Renal cortical epithelial cell (primary cell): ENCODE data around the gene FFAR1. TPM values are rescaled to one million over a fixed set of nuclear protein-coding genes. Genes with fewer than 3 reads are reported as not detected.
"Not testable (repeated sequence)": the region's sequence is repeated elsewhere in the genome, so short reads cannot be mapped to it uniquely, and the experiment has no call there.

ENCODE experiments used
- DNase-seq: peaks from one replicate; pipeline ENCODE4 v3.0.0-alpha.2; 2011; ENCODE audit warnings: low read depth
- total RNA-seq: library from RNA; depleted of rRNA; stranded (reverse); fragments of >200 nt; gene quantifications from 2 replicates; pipeline ENCODE4 v1.2.3, GENCODE V29; 2014

FFAR1 gene
- total RNA-seq, 1 donor from 2014 or later = not detected

DNA sequence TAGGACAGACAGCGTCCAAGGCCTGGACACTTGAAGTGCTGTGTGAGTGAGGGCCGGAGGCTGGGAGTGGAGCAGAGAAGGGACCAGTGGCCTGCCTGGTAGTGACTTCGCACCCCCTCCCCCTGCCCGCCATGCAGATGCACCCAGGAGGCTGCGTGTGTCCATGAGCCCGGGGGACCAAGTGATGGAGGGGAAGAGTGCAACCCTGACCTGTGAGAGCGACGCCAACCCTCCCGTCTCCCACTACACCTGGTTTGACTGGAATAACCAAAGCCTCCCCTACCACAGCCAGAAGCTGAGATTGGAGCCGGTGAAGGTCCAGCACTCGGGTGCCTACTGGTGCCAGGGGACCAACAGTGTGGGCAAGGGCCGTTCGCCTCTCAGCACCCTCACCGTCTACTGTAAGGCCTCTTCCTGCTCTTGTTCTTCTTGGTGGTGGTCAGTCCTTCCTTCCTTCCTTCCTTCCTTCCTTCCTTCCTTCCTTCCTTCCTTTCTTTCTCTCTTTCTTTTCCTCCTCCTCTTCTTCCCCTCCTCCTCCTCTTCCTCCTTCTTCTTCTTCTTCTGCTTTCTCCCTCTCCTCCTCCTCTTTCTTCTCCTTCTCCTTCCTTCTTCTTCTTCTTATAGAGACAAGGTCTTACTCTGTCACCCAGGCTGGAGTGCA is 6.0 kb upstream of the FFAR1 start:
- no peak for DNase-seq

DNA sequence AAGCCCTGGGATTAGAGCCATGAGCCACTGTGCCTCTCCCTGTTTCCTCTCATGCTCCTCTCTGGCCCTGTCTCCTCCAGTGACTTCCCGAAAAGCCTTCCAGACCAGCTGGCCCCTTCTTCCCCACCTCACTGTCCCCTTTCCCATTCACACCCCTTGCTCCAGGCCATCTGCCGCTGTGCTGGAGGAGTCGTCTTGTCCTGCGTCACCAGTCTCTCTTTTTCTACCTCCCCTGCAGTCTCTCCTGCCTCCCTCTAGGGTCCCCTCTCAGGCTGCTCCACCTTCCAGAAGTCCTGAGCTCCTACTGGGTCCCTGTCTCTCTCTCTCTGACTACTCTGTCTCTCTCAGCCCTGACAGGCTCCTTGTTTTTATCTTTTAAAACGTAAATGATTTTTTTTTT is 5.3 kb upstream of the FFAR1 start:
- no peak for DNase-seq

DNA sequence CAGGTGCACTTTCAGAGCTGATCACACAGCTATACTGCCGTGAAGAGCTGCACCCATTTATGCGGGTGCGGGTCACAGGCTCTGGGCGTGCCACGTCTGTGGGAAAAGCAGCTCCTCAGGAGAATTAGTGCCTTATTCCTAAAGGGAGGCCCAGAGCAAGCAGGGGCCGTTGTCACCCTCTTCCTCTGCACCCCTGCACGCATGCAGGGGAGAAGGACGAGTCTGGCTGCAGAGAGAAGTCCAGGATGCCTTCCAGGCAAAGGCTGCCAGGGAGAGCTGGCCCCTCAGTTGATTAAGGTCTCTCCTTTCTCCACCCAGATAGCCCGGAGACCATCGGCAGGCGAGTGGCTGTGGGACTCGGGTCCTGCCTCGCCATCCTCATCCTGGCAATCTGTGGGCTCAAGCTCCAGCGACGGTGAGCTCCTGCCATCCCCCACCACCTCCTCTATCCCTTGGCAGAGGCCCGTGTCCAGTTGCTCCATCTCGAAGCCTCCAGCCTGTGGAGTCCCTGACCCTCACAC is 3.1 kb upstream of the FFAR1 start:
- no peak for DNase-seq

DNA sequence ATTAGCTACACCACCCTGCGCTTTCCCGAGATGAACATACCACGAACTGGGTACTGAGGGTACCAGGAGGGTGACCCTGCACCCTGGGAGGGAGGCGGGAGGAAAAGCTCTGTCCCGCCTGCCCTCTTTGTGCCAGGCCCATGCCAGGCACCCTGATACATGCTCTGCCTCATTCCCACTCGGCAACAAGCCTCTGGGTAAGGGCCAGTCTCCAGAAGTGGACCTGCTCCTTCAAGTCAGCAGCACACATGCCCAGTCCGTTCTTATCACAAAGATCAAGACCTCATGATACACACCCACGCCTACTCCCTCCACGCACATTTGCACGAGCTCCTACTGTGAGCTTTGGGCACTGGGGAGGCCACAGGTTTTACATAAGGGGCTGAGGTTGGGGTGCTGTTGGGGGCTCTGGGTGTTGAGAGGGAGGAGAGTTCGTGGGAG is 2.0 kb upstream of the FFAR1 start:
- DNase-seq = no peak

DNA sequence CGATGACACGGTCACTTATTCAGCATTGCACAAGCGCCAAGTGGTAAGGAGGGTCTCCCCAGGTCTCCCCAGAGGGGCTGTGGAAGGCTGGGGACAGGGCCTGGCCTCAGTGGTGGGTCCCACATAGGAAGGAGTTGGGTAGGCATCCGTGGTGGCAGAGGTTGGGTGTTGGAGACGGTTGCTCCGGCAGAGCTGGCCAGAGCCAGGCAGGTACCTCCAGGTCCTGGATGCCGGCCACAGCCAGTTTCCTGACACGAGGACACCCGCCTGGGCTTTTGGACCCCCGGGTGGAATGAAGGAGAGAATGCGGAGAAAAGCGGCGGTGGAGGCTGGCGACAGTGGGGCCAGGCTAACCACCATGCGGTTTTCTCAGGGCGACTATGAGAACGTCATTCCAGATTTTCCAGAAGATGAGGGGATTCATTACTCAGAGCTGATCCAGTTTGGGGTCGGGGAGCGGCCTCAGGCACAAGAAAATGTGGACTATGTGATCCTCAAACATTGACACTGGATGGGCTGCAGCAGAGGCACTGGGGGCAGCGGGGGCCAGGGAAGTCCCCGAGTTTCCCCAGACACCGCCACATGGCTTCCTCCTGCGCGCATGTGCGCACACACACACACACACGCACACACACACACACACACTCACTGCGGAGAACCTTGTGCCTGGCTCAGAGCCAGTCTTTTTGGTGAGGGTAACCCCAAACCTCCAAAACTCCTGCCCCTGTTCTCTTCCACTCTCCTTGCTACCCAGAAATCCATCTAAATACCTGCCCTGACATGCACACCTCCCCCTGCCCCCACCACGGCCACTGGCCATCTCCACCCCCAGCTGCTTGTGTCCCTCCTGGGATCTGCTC is 1.3 kb upstream of the FFAR1 start:
- no peak for DNase-seq

DNA sequence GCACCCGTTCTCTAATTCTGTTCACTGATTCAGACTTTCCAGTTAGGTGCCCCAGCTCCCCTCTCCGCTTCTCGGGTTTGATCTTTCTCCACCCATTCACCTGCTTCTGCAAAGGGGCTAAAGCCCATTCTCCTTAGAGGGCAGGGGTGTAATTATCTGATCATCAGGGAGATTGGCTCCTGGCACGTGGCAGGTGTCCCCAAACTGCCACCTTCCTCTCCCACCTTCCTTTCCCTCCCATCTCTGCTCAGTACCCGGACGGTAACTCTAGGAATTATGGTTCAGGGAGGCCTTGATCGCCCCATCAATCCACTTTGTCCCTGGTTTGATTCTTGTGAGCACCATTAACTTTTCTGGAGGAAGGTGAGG is 212 bp downstream of the FFAR1 start:
- no peak for DNase-seq

DNA sequence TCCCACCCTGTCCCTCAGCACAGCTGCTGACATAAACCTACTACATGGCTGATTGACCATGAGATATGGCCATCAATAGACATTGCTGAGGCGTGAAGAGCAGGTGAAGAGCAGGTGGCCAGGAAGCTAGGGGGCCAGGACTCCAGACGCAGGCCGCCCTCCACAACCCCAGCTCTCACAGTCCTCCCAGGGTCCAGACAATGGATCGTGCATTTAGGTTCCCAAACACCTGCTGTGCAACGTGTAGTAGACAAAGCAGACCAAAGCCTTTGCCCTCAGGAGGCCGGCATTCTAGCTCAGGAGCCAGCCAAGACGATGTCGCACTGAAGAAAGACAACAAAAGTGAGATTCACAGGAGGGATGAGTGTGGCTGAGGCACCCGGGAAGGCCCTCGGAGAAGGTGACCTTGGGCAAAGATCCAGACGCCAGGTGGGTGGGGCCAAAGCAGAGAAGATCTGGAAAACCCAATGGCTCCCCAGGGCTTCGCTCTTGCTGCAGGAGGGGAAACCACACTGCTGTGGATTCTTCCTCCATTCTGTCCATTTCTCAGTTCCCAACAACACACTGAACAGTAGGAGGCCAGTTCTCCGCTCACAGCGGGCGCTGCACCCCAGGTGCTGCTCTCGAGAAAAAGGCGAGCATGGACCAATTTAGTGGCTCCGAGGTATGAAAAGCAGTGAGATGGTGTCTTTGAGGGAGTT is 1.4 kb downstream of the FFAR1 start:
- no peak for DNase-seq

DNA sequence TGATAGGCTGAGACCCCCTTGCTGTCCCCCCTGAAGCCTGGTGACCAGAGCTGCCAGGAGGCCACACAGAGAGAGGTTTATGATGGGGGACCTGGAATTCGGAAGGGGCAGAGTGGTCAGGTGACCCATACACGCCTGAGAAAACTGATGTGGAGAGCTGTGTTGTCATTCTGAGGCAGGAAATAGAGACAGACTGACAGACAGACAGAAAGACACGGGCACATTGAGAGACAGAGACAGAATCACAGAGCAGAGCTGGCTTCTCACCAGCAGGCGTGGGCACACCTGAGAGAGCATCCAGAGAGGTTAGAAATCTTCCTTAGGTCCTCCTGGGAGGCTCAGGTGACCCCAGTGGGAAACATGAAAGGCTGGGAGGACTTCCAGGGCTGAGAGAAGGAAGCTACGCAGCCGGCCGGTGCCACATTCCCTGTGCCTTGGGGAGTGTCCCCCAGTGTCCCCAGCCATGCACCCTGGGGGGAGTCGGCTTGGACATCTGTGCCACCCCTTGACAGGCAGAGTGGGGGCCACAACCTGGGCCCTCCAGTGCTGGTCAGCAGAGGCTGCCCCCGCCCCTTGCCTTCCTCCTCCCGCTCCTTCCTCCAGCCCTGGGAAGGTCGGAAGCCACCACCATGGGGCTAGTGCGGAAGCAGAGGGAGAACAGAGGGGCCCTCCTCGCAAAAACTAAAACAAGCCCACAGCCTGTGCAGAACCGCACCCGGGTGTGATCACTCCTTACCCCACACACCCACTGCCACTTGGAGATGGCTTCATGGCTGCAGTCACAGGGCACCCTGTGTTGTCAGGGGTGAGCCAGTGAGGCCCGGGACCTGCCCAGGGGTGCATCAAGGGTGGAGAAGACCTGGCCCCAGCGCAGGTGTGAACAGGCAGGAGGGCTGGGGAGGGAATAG is 2.2 kb downstream of the FFAR1 start:
- no peak for DNase-seq

DNA sequence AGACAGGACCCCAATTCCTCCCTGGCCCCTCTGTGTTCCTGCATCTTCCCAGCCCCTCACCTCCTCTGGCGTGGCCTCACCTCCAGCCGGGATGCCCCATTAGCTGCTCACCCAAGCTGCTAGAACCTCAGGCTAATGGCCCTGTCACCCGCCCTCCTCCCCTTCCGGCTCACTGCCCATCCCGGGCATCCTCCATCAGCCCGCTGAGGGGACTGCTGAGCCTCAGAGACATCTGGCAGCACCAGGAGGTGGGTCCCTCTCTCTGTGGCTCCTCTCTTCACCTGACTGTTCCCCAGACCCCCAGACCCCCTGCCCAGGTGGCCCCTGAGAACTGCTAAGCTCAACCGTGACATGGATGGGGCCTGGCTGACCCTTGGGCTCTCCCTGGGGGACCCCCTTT is 2.9 kb downstream of the FFAR1 start:
- DNase-seq = no peak

DNA sequence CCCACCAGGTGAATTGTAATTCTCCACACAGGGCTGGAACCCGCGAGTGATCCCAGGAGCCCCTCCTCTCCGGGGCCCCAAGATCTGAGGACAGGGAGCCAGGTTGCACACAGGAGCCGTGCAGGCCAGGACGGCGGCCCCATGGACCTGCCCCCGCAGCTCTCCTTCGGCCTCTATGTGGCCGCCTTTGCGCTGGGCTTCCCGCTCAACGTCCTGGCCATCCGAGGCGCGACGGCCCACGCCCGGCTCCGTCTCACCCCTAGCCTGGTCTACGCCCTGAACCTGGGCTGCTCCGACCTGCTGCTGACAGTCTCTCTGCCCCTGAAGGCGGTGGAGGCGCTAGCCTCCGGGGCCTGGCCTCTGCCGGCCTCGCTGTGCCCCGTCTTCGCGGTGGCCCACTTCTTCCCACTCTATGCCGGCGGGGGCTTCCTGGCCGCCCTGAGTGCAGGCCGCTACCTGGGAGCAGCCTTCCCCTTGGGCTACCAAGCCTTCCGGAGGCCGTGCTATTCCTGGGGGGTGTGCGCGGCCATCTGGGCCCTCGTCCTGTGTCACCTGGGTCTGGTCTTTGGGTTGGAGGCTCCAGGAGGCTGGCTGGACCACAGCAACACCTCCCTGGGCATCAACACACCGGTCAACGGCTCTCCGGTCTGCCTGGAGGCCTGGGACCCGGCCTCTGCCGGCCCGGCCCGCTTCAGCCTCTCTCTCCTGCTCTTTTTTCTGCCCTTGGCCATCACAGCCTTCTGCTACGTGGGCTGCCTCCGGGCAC is 3.9 kb downstream of the FFAR1 start:
- no peak for DNase-seq

DNA sequence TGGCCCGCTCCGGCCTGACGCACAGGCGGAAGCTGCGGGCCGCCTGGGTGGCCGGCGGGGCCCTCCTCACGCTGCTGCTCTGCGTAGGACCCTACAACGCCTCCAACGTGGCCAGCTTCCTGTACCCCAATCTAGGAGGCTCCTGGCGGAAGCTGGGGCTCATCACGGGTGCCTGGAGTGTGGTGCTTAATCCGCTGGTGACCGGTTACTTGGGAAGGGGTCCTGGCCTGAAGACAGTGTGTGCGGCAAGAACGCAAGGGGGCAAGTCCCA is 4.4 kb downstream of the FFAR1 start:
- no peak for DNase-seq

DNA sequence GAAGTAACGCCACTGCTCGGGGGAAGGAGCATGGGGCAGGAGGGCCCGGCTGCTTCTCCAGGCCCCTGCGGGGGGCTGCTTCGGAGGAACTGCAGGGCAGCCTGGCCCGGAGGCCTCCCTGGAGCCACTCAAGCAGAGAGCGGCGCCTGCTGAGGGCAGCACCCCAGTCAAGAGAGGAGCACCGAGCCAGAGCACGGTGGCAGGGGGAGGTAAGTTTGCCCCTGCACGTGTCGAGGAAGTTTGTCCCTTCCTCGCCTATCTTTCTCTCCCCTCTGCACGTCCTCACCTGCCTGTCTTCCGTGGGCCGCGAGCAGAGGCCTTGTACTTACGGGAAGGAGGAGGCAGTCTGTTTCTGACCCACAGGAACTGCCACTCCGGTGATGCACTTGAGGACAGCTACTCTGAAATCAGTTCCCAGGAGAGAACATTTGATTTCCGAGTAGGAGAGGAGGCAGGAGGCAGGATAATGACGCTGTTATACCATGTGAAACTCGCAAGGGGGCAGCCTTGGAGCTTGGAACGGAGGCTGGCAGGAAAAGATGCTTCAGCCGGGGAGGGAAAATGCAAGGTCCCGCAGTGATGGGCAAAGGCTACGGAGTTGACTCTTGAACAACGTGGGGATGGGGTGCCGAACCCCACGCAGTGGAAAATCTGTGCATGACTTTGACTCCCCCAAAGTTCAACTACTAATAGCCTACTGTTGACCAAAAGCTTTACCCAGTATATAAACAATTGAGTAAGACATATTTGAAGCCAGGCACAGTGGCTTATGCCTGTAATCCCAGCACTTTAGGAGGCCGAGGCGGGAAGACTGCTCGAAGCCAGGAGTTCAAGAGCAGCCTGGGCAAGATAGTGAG is 5.0 kb downstream of the FFAR1 start:
- DNase-seq = peak; percentile 50

DNA sequence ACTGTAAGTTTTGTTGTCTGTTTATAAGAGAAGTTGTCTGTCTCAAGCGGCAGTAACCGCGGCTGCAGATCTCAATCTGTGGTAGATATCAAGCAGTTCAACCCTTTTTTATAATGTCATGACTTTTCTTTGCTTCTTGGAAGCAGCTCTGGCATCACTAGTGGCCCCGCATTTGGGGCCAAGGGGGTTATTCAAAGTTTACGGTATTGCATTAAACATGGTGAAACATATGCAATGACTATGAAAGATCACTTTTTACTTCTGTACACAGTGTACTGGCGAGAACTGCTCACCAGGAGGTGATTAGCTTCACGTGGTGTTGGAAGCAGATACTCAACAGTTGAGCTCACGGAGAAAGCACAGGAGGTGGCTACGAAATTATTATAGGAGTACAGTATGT is 5.9 kb downstream of the FFAR1 start:
- DNase-seq = no peak

DNA sequence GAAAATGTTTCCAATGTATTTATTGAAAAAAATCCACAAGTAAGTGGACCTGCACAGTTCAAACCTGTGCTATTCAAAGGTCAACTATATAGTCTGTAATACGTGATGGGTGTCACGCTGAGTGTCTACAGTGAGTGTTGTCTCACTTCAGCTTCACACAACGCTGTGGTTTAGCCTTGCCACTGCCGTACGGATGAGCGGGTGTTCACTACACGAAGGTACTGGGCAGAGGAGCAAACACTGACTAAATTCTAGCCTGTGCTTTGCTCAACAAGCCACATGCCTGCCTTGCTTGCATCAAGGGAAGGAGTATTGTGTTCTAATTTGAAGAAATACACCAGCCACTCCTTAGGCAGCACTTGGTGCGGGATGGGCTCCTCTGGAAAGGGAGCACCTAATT is 7.2 kb downstream of the FFAR1 start:
- DNase-seq = no peak

DNA sequence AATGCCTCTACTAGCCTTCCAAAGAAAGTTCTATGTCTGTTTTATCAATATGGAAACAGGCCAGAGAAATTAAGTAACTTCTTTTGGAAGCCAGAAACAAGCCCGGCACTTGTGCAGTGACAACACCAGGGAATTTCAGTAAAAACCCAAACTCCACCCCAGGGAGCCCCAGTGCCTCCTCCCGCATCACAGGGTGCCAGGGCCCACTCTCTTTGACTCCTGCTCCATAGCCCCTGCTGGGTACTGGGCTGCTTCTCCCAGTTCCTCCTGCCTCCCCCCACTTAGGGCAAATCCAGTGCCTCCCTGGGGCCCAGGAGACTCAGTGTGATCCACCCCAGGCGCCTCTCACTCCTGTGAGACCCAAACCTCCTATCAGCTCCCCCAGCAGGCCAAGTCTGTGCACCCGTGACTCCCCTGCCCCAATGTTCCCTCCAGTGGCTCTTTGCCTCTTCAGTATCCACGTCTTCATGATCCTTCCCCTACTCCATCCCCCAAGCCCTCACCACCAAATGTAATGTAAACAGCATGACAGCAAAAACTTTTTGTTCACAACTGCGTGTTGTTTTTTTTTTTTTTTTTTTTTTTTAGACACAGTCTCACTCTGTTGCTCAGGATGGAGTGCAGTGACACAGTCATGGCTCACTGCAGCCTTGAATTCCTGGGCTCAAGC is 8.2 kb downstream of the FFAR1 start:
- DNase-seq = no peak

DNA sequence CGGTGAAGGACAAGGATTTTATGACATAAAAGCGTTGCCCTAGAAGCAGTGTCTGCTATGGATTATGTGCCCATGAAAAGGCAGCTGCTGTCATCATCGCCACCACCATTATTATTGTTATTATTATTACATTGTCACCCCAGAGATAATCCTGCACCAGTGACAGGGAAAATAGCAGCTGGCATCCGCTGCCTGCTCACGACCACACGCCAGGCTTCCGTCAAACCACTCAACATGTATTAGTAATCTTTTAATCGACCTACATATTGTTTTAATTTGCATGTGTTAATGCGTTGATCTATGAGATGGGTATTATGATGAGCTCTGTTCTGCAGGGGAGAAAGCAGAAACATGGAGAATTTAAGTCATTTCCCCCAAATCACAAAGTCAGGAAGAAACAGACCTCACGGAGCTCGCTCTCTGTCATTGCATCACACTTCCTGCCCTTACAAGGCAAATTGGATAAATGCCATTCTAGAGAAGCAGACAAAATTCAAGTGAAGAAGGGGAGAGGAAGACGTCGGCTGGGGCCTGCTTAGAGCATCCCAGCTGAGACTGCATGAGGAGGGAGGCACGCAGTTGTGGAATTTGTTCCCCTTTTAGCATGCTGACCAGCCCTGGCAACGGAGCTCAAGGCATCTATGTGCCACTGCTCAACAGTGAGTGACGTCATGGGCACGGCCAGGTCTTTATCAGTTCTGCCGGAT is 10.3 kb downstream of the FFAR1 start, which contains the start of gene FFAR3:
Gene FFAR3 (plus strand): TSS at position 594 of the 707 bp plus-strand sequence. CDS start 431 bp downstream, outside the sequence.
- no peak for DNase-seq

DNA sequence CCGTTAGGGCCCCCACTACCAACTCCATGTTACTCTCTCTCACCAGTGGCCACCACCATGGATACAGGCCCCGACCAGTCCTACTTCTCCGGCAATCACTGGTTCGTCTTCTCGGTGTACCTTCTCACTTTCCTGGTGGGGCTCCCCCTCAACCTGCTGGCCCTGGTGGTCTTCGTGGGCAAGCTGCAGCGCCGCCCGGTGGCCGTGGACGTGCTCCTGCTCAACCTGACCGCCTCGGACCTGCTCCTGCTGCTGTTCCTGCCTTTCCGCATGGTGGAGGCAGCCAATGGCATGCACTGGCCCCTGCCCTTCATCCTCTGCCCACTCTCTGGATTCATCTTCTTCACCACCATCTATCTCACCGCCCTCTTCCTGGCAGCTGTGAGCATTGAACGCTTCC is 11.1 kb downstream of the FFAR1 start:
- not testable (repeated sequence) for DNase-seq

DNA sequence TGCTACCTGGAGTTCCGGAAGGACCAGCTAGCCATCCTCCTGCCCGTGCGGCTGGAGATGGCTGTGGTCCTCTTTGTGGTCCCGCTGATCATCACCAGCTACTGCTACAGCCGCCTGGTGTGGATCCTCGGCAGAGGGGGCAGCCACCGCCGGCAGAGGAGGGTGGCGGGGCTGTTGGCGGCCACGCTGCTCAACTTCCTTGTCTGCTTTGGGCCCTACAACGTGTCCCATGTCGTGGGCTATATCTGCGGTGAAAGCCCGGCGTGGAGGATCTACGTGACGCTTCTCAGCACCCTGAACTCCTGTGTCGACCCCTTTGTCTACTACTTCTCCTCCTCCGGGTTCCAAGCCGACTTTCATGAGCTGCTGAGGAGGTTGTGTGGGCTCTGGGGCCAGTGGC is 11.7 kb downstream of the FFAR1 start:
- DNase-seq = not testable (repeated sequence)

DNA sequence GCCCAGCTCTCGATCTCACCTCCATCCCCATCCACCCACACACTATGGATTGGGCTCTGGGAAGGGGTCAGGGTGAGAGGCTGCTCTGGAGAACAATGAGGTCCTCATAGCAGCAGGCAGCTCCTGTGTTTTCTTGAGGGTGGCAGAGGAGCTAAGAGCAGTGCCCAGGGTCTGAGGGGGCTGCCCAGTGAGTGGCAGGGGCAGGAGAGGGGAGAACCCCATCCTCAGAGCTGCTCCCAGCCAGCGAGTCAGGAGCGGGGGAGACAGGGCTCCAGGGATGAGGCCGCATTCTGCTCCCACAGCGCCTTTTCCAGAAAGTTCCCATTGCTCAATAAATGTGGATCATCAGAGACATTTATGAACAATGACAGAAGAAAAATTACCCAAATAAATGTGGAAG is 12.4 kb downstream of the FFAR1 start:
- not testable (repeated sequence) for DNase-seq
